ENCODE data around the gene CEP128.

Gene CEP128

GRCh38 chr14:80447392-80447791 lies 494.1 kb downstream of the CEP128 start:
- no peak overlapping the region for H3K4me3 ChIP-seq (ENCODE audit: low read depth, low read length)
- no peak for TF ChIP-seq CTCF (IDR thresholded peaks at IDR 0.05; ENCODE audit: borderline replicate concordance, insufficient read depth, low read depth, low read length)
